H1 (cell line): Measurements from ENCODE around the gene ACER1. TPM values are rescaled to one million over a fixed set of nuclear protein-coding genes. Genes with fewer than 3 reads are reported as not detected.

Experiments
- CTCF ChIA-PET: fragments of 300-600 bp; sonication (Branson Sonifier 250); formaldehyde crosslinking; loops from one replicate; lab custom pipeline; 2021; ENCODE audit not compliant: partially characterized antibody; lab: Charles Lee
- POLR2A ChIA-PET: fragments of 300-600 bp; sonication (Branson Sonifier 250); formaldehyde crosslinking; loops from one replicate; lab custom pipeline; 2021; ENCODE audit warnings: inconsistent platforms; ENCODE audit not compliant: partially characterized antibody; lab: Charles Lee
- DNase-seq, 2 experiments: peaks; one replicate each; pipeline versions ENCODE4 v3.0.0 to v3.0.0-alpha.2; 2010 to 2022; ENCODE audit warnings: low spot score in 2 of 2, low read depth in 1 of 2, mixed read lengths in 1 of 2
- FAIRE-seq: peaks from 2 replicates; lab custom pipeline; 2011; peaks lifted over from hg19 to GRCh38; lab: Jason Lieb, UNC
- H2AFZ ChIP-seq: 2 replicates; pipeline ENCODE4 v1.8.1; 2012; ENCODE audit warnings: low read length, inconsistent platforms
- H2AK5ac ChIP-seq: 2 replicates; pipeline ENCODE4 v1.6.1; 2013; ENCODE audit warnings: low read depth, low read length
- H2BK120ac ChIP-seq: replicated peaks from 2 replicates; pipeline ENCODE3; 2013; ENCODE audit warnings: low read depth, low read length, inconsistent platforms
- H2BK12ac ChIP-seq: 2 replicates; pipeline ENCODE4 v1.6.1; 2013; ENCODE audit warnings: low read depth, low read length
- H2BK15ac ChIP-seq: 2 replicates; pipeline ENCODE4 v1.6.1; 2013; ENCODE audit warnings: low read length
- H2BK20ac ChIP-seq: 2 replicates; pipeline ENCODE4 v1.6.1; 2013; ENCODE audit warnings: low read length
- H2BK5ac ChIP-seq: 2 replicates; pipeline ENCODE4 v1.6.1; 2013; ENCODE audit warnings: low read depth, low read length
- H3K14ac ChIP-seq: 2 replicates; pipeline ENCODE4 v1.6.1; 2013; ENCODE audit warnings: inconsistent platforms; ENCODE audit not compliant: insufficient read length
- H3K18ac ChIP-seq: 2 replicates; pipeline ENCODE4 v1.6.1; 2013; ENCODE audit warnings: low read length; ENCODE audit errors: extremely low read depth
- H3K23ac ChIP-seq: 2 replicates; pipeline ENCODE4 v1.6.1; 2013; ENCODE audit warnings: inconsistent platforms; ENCODE audit not compliant: insufficient read length
- H3K23me2 ChIP-seq: 2 replicates; pipeline ENCODE4 v1.6.1; 2013; ENCODE audit warnings: low read depth, low read length
- H3K27ac ChIP-seq: 2 replicates; pipeline ENCODE4 v1.6.1; 2011; ENCODE audit warnings: low read depth, low read length, inconsistent platforms
- H3K27me3 ChIP-seq, 4 experiments: replicated peaks in 1 of 4; 1 replicate in 1 of 4; 2 replicates in 3 of 4; pipeline versions ENCODE4 v1.6.1 to v1.8.1; 2011 to 2013; ENCODE audit warnings: low read length in 3 of 4, mild to moderate bottlenecking in 3 of 4, inconsistent platforms in 2 of 4, mixed read lengths in 2 of 4, moderate library complexity in 1 of 4; ENCODE audit not compliant: control insufficient read depth in 3 of 4, insufficient read depth in 3 of 4; ENCODE audit errors: extremely low read depth in 1 of 4
- H3K36me3 ChIP-seq, 4 experiments: 2 replicates each; pipeline versions ENCODE4 v1.6.1 to v1.8.1; 2011 to 2013; ENCODE audit warnings: mild to moderate bottlenecking in 4 of 4, low read length in 3 of 4, moderate library complexity in 2 of 4, control low read depth in 1 of 4, inconsistent platforms in 1 of 4; ENCODE audit not compliant: insufficient read depth in 4 of 4, control insufficient read depth in 2 of 4
- H3K4ac ChIP-seq: replicated peaks from 2 replicates; pipeline ENCODE3; 2013; ENCODE audit warnings: low read length, low read depth, mixed read lengths, inconsistent platforms; ENCODE audit not compliant: insufficient read length
- H3K4me1 ChIP-seq, 4 experiments: replicated peaks in 1 of 4; 1 replicate in 1 of 4; 2 replicates in 3 of 4; pipeline versions ENCODE4 v1.6.1 to v1.8.1; 2011 to 2013; ENCODE audit warnings: low read length in 3 of 4, inconsistent platforms in 2 of 4, mixed read lengths in 1 of 4; ENCODE audit not compliant: insufficient read depth in 4 of 4, control insufficient read depth in 3 of 4
- H3K4me2 ChIP-seq, 2 experiments: 2 replicates each; pipeline versions ENCODE4 v1.6.1 to v1.8.1; 2011 to 2013; ENCODE audit warnings: low read depth in 2 of 2, low read length in 2 of 2, control low read depth in 1 of 2, inconsistent platforms in 1 of 2, mild to moderate bottlenecking in 1 of 2; ENCODE audit not compliant: insufficient read depth in 1 of 2
- H3K4me3 ChIP-seq, 4 experiments: fragments of 200-600, 300-600 bp in 1 of 4; sonication (generic), shearing (Covaris generic), sonication (Bioruptor Twin) in 1 of 4; 2 replicates each; pipeline versions ENCODE4 v1.5.1 to v1.8.1; 2011 to 2016; ENCODE audit warnings: low read length in 4 of 4, low read depth in 3 of 4, control low read depth in 2 of 4, inconsistent platforms in 2 of 4, mild to moderate bottlenecking in 2 of 4, mixed read lengths in 1 of 4, moderate library complexity in 1 of 4; ENCODE audit not compliant: insufficient read depth in 2 of 4; ENCODE audit errors: extremely low read depth in 1 of 4
- H3K56ac ChIP-seq: replicated peaks from 2 replicates; pipeline ENCODE3; 2013; ENCODE audit warnings: low read depth, mild to moderate bottlenecking, mixed read lengths, low read length, inconsistent platforms; ENCODE audit not compliant: insufficient read length
- H3K79me1 ChIP-seq: 2 replicates; pipeline ENCODE4 v1.6.1; 2013; ENCODE audit warnings: low read depth, low read length, control low read depth
- H3K79me2 ChIP-seq, 2 experiments: 2 replicates each; pipeline versions ENCODE4 v1.6.1 to v1.8.1; 2012 to 2013; ENCODE audit warnings: low read length in 2 of 2, mild to moderate bottlenecking in 2 of 2, inconsistent platforms in 1 of 2; ENCODE audit not compliant: insufficient read depth in 2 of 2, control insufficient read depth in 1 of 2
- H3K9ac ChIP-seq, 4 experiments: replicated peaks in 1 of 4; 1 replicate in 1 of 4; 2 replicates in 3 of 4; pipeline versions ENCODE4 v1.6.1 to v1.8.1; 2011 to 2013; ENCODE audit warnings: low read depth in 3 of 4, low read length in 3 of 4, control low read depth in 2 of 4, mild to moderate bottlenecking in 2 of 4, moderate library complexity in 2 of 4, inconsistent platforms in 1 of 4; ENCODE audit errors: extremely low read depth in 1 of 4
- H3K9me3 ChIP-seq, 2 experiments: 2 replicates each; pipeline versions ENCODE4 v1.6.1 to v1.8.1; 2012 to 2013; ENCODE audit warnings: mild to moderate bottlenecking in 2 of 2, moderate library complexity in 2 of 2, control low read depth in 1 of 2, inconsistent platforms in 1 of 2, low read depth in 1 of 2, low read length in 1 of 2, mixed read lengths in 1 of 2; ENCODE audit not compliant: insufficient read depth in 2 of 2
- H4K20me1 ChIP-seq, 2 experiments: replicated peaks in 1 of 2; 2 replicates each; pipeline versions ENCODE3 to v1.8.1; 2011 to 2013; ENCODE audit warnings: inconsistent platforms in 2 of 2, low read length in 2 of 2, mild to moderate bottlenecking in 1 of 2; ENCODE audit not compliant: insufficient read depth in 2 of 2, control insufficient read depth in 1 of 2
- H4K5ac ChIP-seq: 2 replicates; pipeline ENCODE4 v1.6.1; 2013; ENCODE audit warnings: low read length, low read depth, mixed read lengths, inconsistent platforms; ENCODE audit not compliant: insufficient read length
- H4K8ac ChIP-seq: 2 replicates; pipeline ENCODE4 v1.8.0; 2013; ENCODE audit warnings: mild to moderate bottlenecking, moderate library complexity, low read length, inconsistent platforms; ENCODE audit not compliant: insufficient read depth; ENCODE audit errors: extremely low read depth
- H4K91ac ChIP-seq: replicated peaks from 2 replicates; pipeline ENCODE3; 2013; ENCODE audit warnings: low read length, mixed read lengths, inconsistent platforms; ENCODE audit not compliant: insufficient read length
- WGBS, 2 experiments: shearing (Covaris generic) in 1 of 2; methylation state at CpG; one replicate each; pipeline versions ENCODE4 v1.1.6 to v1.1.7; 2013 to 2015; ENCODE audit warnings: low lambda C conversion rate in 2 of 2, mixed read lengths in 2 of 2, inconsistent platforms in 1 of 2, low coverage in 1 of 2, missing lambda C conversion rate in 1 of 2; ENCODE audit not compliant: insufficient replicate concordance in 2 of 2, insufficient coverage in 1 of 2, insufficient read length in 1 of 2; ENCODE audit errors: extremely low coverage in 1 of 2, missing lambda C conversion rate in 1 of 2; 5-methylcytosine and 5-hydroxymethylcytosine counted together
- polyA plus RNA-seq, 7 experiments: library from polyadenylated mRNA; depleted of rRNA in 3 of 7; stranded (reverse) in 5 of 7; unstranded in 2 of 7; fragments of >200 nt in 5 of 7; fragments of 200-250 nt in 2 of 7; gene quantifications; 1 replicate in 5 of 7; 2 replicates in 1 of 7; 4 replicates in 1 of 7; pipeline versions ENCODE4 v1.2.1 to v1.2.3, GENCODE V29; 2011 to 2013; ENCODE audit warnings: missing spikeins in 2 of 7, mixed read lengths in 2 of 7
- total RNA-seq: library from RNA; stranded (reverse); fragmentation: NEBNext Ultra II Directional; extraction: Animal tissue kit (Norgen Biotek cat#: 25700); gene quantifications from 2 replicates; pipeline ENCODE4 v1.2.1, GENCODE V29; 2021

The ACER1 gene
- total and polyA plus RNA-seq, 2 of the 8 experiments (the other 6 are each of a cell fraction or from before 2014, with no cell fraction given): 0.05 TPM; not detected in 1

GRCh38 chr19:6268382-6268771 lies 65.0 kb downstream of the ACER1 start:
- Histone ChIP-seq H2AFZ (no peak overlapping the region), H3K79me1 (peaks cover 20% of the 10 kb centered on the region), H3K23ac (no peak overlapping the region), H3K56ac (no peak overlapping the region), H3K4me1 (peaks cover 6 to 18% (median 14%) of the 10 kb centered on the region in 4 experiments), H3K4me2 (no peak overlapping the region), H2BK5ac (no peak overlapping the region), H3K4me3 (no peak overlapping the region), H2BK15ac (no peak overlapping the region), H4K5ac (no peak overlapping the region), H3K18ac (no peak overlapping the region), H4K20me1 (peaks cover 31 to 34% of the 10 kb centered on the region in 2 experiments), H3K9me3 (no peaks in the 10 kb centered on the region), H3K79me2 (peaks cover 0 to 74% of the 10 kb centered on the region in 2 experiments; a peak in 2 of 4 replicates), H3K27me3 (no peaks in the 10 kb centered on the region; a peak in 1 of 7 replicates), H3K14ac (no peak overlapping the region), H3K9ac (no peak overlapping the region), H2BK12ac (no peak overlapping the region), H3K4ac (no peak overlapping the region), H2BK120ac (no peak overlapping the region), H3K27ac (no peak overlapping the region), H3K36me3 (peaks cover 0 to 26% (median 10%) of the 10 kb centered on the region in 4 experiments; a peak in 4 of 8 replicates), H2BK20ac (no peak overlapping the region), H4K91ac (no peak overlapping the region), H2AK5ac (no peak overlapping the region), H3K23me2 (no peaks in the 10 kb centered on the region), H4K8ac (no peak overlapping the region)
- ChIA-PET POLR2A (no interaction called here), CTCF (interaction anchor here (0.7 to 1.5 kb wide), 4 partner anchors 12 to 579 kb away, joined by 3 to 5 read pairs (median 4); partner anchors contain the start of gene RPL36)
- WGBS, 2 experiments: 91% methylated on average over 4 of the region's 4 CpGs; no CpG with 5 or more reads in 1 of the 2 experiments
- no peak for FAIRE-seq
- DNase-seq: no peak
